HG03521 (cell line): ENCODE results near the gene MT1E.
"Not testable (repeated sequence)": the region's sequence is repeated elsewhere in the genome, so short reads cannot be mapped to it uniquely, and the experiment has no call there.

Source experiments
- ATAC-seq: cut with Tn5 transposase; IDR thresholded peaks from one replicate; pipeline ENCODE4 v1.9.1; 2021; ENCODE audit warnings: mild to moderate bottlenecking, moderate library complexity; ENCODE audit not compliant: unreplicated experiment

The MT1E gene

GRCh38 chr16:56625140-56625942 is at the start of gene MT1E:
MT1E (plus strand) TSS chr16:56625781; CDS start chr16:56625852, 71 bp downstream.
- peak; percentile 55 for ATAC-seq

GRCh38 chr16:56576585-56577299 is 48.8 kb upstream of the MT1E start:
- ATAC-seq, result peak; percentile 72

GRCh38 chr16:56577300-56577625 is 48.3 kb upstream of the MT1E start:
- ATAC-seq, result no peak

- no peak for ATAC-seq
Observed at GRCh38 chr16:56580391-56581048, 45.1 kb upstream of the MT1E start.

- not testable (repeated sequence) for ATAC-seq
Observed at GRCh38 chr16:56582911-56583310, 42.7 kb upstream of the MT1E start.

GRCh38 chr16:56583351-56584168 is 42.0 kb upstream of the MT1E start:
- ATAC-seq, result no peak

GRCh38 chr16:56584276-56584675 is 41.3 kb upstream of the MT1E start:
- ATAC-seq, result no peak

GRCh38 chr16:56588781-56589140 is 36.8 kb upstream of the MT1E start:
- ATAC-seq, result no peak

- ATAC-seq, result no peak
Observed at GRCh38 chr16:56589141-56590039, 36.2 kb upstream of the MT1E start, which contains the start of gene MT3. MT3 (plus strand) TSS chr16:56589528; CDS start chr16:56589591, 63 bp downstream.

GRCh38 chr16:56591377-56592060 is 34.1 kb upstream of the MT1E start:
- ATAC-seq, result no peak

GRCh38 chr16:56593573-56594291 is 31.8 kb upstream of the MT1E start:
- no peak for ATAC-seq

- ATAC-seq, result no peak
Observed at GRCh38 chr16:56594292-56594619, 31.3 kb upstream of the MT1E start.

- no peak for ATAC-seq
Observed at GRCh38 chr16:56600398-56600999, 25.1 kb upstream of the MT1E start.

GRCh38 chr16:56601325-56601724 is 24.3 kb upstream of the MT1E start:
- no peak for ATAC-seq

GRCh38 chr16:56603589-56603988 is 22.0 kb upstream of the MT1E start:
- no peak for ATAC-seq

- ATAC-seq, result no peak
Observed at GRCh38 chr16:56604966-56605365, 20.6 kb upstream of the MT1E start.

GRCh38 chr16:56605475-56605874 is 20.1 kb upstream of the MT1E start:
- ATAC-seq, result no peak

GRCh38 chr16:56606071-56606475 is 19.5 kb upstream of the MT1E start:
- ATAC-seq, result no peak
